Mucosa of descending colon (tissue), 3 donors: ENCODE measurements around the gene BTG4. TPM values are rescaled to one million over a fixed set of nuclear protein-coding genes. Genes with fewer than 3 reads are reported as not detected.

Experiments
- ATAC-seq: fragments of 200-7000 bp; cut with Tn5 transposase; one replicate; pipeline ENCODE4 v1.9.1; 2020; ENCODE audit warnings: mild to moderate bottlenecking, moderate library complexity
- DNase-seq, 3 donors: peaks; one replicate each; pipeline ENCODE4 v3.0.0-alpha.2; 2020
- H3K36me3 ChIP-seq: fragments of 200-600 bp; one replicate; pipeline ENCODE4 v1.8.0; 2021; ENCODE audit warnings: low read depth, mild to moderate bottlenecking
- H3K4me1 ChIP-seq: fragments of 200-600 bp; one replicate; pipeline ENCODE4 v1.8.0; 2021; ENCODE audit warnings: low read depth, mild to moderate bottlenecking
- H3K4me3 ChIP-seq: fragments of 200-600 bp; one replicate; pipeline ENCODE4 v1.8.0; 2021; ENCODE audit warnings: mild to moderate bottlenecking
- H3K9me3 ChIP-seq: fragments of 200-600 bp; one replicate; pipeline ENCODE4 v1.8.0; 2021; ENCODE audit warnings: mild to moderate bottlenecking
- CTCF ChIP-seq: fragments of 200-600 bp; IDR thresholded peaks from one replicate; pipeline ENCODE4 v1.8.0; 2022; ENCODE audit warnings: antibody characterized with exemption, mild to moderate bottlenecking
- intact Hi-C, 2 donors: fragments of 100-400 bp; cut with DNase I in 1 of 2; cut with micrococcal nuclease in 1 of 2; formaldehyde crosslinking; loops; one replicate each; pipeline versions ENCODE4 v1.11.0 to v1.11.1; 2022; cut with DNase I, micrococcal nuclease
- total RNA-seq, 3 donors: library from RNA; stranded (reverse); fragmentation: NEBNext Ultra II Directional in 2 of 3; extraction: Animal tissue kit (Norgen Biotek cat#: 25700) in 2 of 3; gene quantifications; one replicate each; pipeline versions ENCODE4 v1.2.1 to v1.2.4, GENCODE V29; 2021 to 2023
- donor health status: DM: no; HTN: no; CAD: no; lungs with moderate emphysema.
- donor health status: DM: no; HTN: no; CAD: no.
- donor health status: DM: no; HTN: yes; CAD: no.

The BTG4 gene
- total RNA-seq, 3 donors from 2014 or later: not detected

GRCh38 chr11:111557425-111558111, 45.4 kb upstream of the BTG4 start:
- H3K4me3 ChIP-seq: no peak overlapping the region
- no peaks in the 10 kb centered on the region for H3K36me3 ChIP-seq
- TF ChIP-seq CTCF: no peak
- ATAC-seq (no peak), DNase-seq (no peak)
- peaks cover 4% of the 10 kb centered on the region for H3K9me3 ChIP-seq
- intact Hi-C loops: no loop called here
- H3K4me1 ChIP-seq: no peaks in the 10 kb centered on the region

GRCh38 chr11:111555255-111555654, 43.1 kb upstream of the BTG4 start:
- Histone ChIP-seq H3K9me3 (peaks cover 4% of the 10 kb centered on the region), H3K4me1 (no peaks in the 10 kb centered on the region), H3K4me3 (no peak overlapping the region), H3K36me3 (no peaks in the 10 kb centered on the region)
- DNase-seq (no peak), ATAC-seq (no peak)
- intact Hi-C loops: no loop called here
- TF ChIP-seq CTCF: no peak

- ATAC-seq: no peak
Observed at GRCh38 chr11:111554532-111554931, 42.3 kb upstream of the BTG4 start.

GRCh38 chr11:111550258-111550657, 38.1 kb upstream of the BTG4 start:
- H3K4me1 ChIP-seq: no peaks in the 10 kb centered on the region
- H3K36me3 ChIP-seq: no peaks in the 10 kb centered on the region
- H3K9me3 ChIP-seq: no peaks in the 10 kb centered on the region
- ATAC-seq (no peak), DNase-seq (no peak)
- intact Hi-C loops: no loop called here
- H3K4me3 ChIP-seq: no peak overlapping the region
- no peak for TF ChIP-seq CTCF

More at GRCh38 chr11:111554532-111554931, 42.3 kb upstream of the BTG4 start:
- TF ChIP-seq CTCF: no peak
- Histone ChIP-seq H3K36me3 (no peaks in the 10 kb centered on the region), H3K4me1 (no peaks in the 10 kb centered on the region), H3K4me3 (no peak overlapping the region), H3K9me3 (peaks cover 4% of the 10 kb centered on the region)
- intact Hi-C loops: no loop called here
- no peak for DNase-seq

GRCh38 chr11:111549869-111550203, 37.6 kb upstream of the BTG4 start:
- TF ChIP-seq CTCF: no peak
- DNase-seq: no peak

More at GRCh38 chr11:111549869-111550203, 37.6 kb upstream of the BTG4 start:
- H3K36me3 ChIP-seq: no peaks in the 10 kb centered on the region
- intact Hi-C loops: no loop called here
- H3K9me3 ChIP-seq: no peaks in the 10 kb centered on the region
- no peak for ATAC-seq
- H3K4me3 ChIP-seq: no peak overlapping the region
- no peaks in the 10 kb centered on the region for H3K4me1 ChIP-seq
